Measurements from ENCODE around the gene ROCK1. TPM values are rescaled to one million over a fixed set of nuclear protein-coding genes. Genes with fewer than 3 reads are reported as not detected.

Gene ROCK1
- total RNA-seq, 1 experiment from 2014 or later, result 36.2 TPM

Other genes with a start within 250 kb of the ROCK1 start
- gene GREB1L, start 130.4 kb upstream of the ROCK1 start, total RNA-seq (2021; ENCODE audit: unreplicated experiment), result 11.0 TPM

All from Panc1 (cell line).